Mucosa of rectum (tissue), 2 donors: ENCODE results near the gene BEND7.
A peak's percentile ranks its signal among the peaks of the same experiment; 100 is the strongest.
"Not testable (repeated sequence)": the region's sequence is repeated elsewhere in the genome, so short reads cannot be mapped to it uniquely, and the experiment has no call there.

ENCODE experiments used
- H3K27ac ChIP-seq, 2 donors: one replicate each; pipeline ENCODE4 v1.7.0; 2013; ENCODE audit warnings: inconsistent platforms in 2 of 2, low read depth in 2 of 2, low read length in 2 of 2
- H3K27me3 ChIP-seq, 2 donors: one replicate each; pipeline ENCODE4 v1.7.0; 2013; ENCODE audit warnings: low read length in 2 of 2; ENCODE audit not compliant: control insufficient read depth in 2 of 2, insufficient read depth in 2 of 2
- H3K36me3 ChIP-seq, 2 donors: one replicate each; pipeline ENCODE4 v1.7.0; 2013; ENCODE audit warnings: low read length in 2 of 2; ENCODE audit not compliant: control insufficient read depth in 2 of 2, insufficient read depth in 2 of 2
- H3K4me1 ChIP-seq, 2 donors: one replicate each; pipeline ENCODE4 v1.7.0; 2013; ENCODE audit warnings: low read length in 2 of 2, mild to moderate bottlenecking in 1 of 2; ENCODE audit not compliant: control insufficient read depth in 2 of 2, insufficient read depth in 2 of 2
- H3K4me3 ChIP-seq, 2 donors: one replicate each; pipeline ENCODE4 v1.7.0; 2013; ENCODE audit warnings: low read length in 2 of 2
- H3K9ac ChIP-seq, 2 donors: one replicate each; pipeline ENCODE4 v1.7.0; 2013; ENCODE audit warnings: low read length in 2 of 2, low read depth in 1 of 2, mild to moderate bottlenecking in 1 of 2
- H3K9me3 ChIP-seq, 2 donors: one replicate each; pipeline ENCODE4 v1.7.0; 2013; ENCODE audit warnings: low read length in 2 of 2; ENCODE audit not compliant: control insufficient read depth in 2 of 2
- donor health status: healthy.
- donor health status: Normal muscosa, but diverticular disease.

BEND7 gene

GRCh38 chr10:13550802-13551201 lies 22.0 kb upstream of the BEND7 start:
- Histone ChIP-seq H3K4me1 (no peaks in the 10 kb centered on the region), H3K9me3 (peaks cover 0 to 5% of the 10 kb centered on the region in 2 donors), H3K4me3 (no peak overlapping the region), H3K9ac (no peak overlapping the region), H3K27me3 (no peaks in the 10 kb centered on the region), H3K27ac (no peak overlapping the region), H3K36me3 (no peaks in the 10 kb centered on the region)

GRCh38 chr10:13542533-13542932 lies 13.7 kb upstream of the BEND7 start:
- H3K36me3 ChIP-seq, result no peaks in the 10 kb centered on the region
- H3K9me3 ChIP-seq, result no peaks in the 10 kb centered on the region
- no peak overlapping the region for H3K4me3 ChIP-seq
- no peaks in the 10 kb centered on the region for H3K4me1 ChIP-seq
- no peak overlapping the region for H3K27ac ChIP-seq
- H3K9ac ChIP-seq, result no peak overlapping the region
- H3K27me3 ChIP-seq, result peaks cover 0 to 2% of the 10 kb centered on the region in 2 donors

- not testable (repeated sequence) for H3K4me1 ChIP-seq, H3K36me3 ChIP-seq, H3K27me3 ChIP-seq, H3K27ac ChIP-seq, H3K4me3 ChIP-seq, H3K9me3 ChIP-seq, H3K9ac ChIP-seq
Observed at GRCh38 chr10:13537985-13538384, 9.2 kb upstream of the BEND7 start.

- no peaks in the 10 kb centered on the region for H3K4me1 ChIP-seq
- H3K9ac ChIP-seq, result no peak overlapping the region
- peaks cover 0 to 1% of the 10 kb centered on the region in 2 donors for H3K27me3 ChIP-seq
- no peak overlapping the region for H3K4me3 ChIP-seq
- H3K27ac ChIP-seq, result no peak overlapping the region
- no peaks in the 10 kb centered on the region for H3K9me3 ChIP-seq
- no peaks in the 10 kb centered on the region for H3K36me3 ChIP-seq
Observed at GRCh38 chr10:13536674-13537366, 8.0 kb upstream of the BEND7 start.

- H3K9ac ChIP-seq, result no peak overlapping the region
- no peaks in the 10 kb centered on the region for H3K9me3 ChIP-seq
- peaks cover 0 to 1% of the 10 kb centered on the region in 2 donors for H3K27me3 ChIP-seq
- H3K36me3 ChIP-seq, result no peaks in the 10 kb centered on the region
- no peak overlapping the region for H3K4me3 ChIP-seq
- no peak overlapping the region for H3K27ac ChIP-seq
- no peaks in the 10 kb centered on the region for H3K4me1 ChIP-seq
Observed at GRCh38 chr10:13535346-13535745, 6.5 kb upstream of the BEND7 start.

- H3K27ac ChIP-seq, result no peak overlapping the region
- H3K4me3 ChIP-seq, result peak overlapping the region; percentile 67 to 68
- H3K27me3 ChIP-seq, result no peaks in the 10 kb centered on the region
- H3K9ac ChIP-seq, result peak overlapping the region; percentile 56 to 72
- H3K4me1 ChIP-seq, result peaks cover 5 to 6% of the 10 kb centered on the region in 2 donors
- H3K9me3 ChIP-seq, result no peaks in the 10 kb centered on the region
- no peaks in the 10 kb centered on the region for H3K36me3 ChIP-seq
Observed at GRCh38 chr10:13529714-13529973, 830 bp upstream of the BEND7 start.

GRCh38 chr10:13528123-13528874 lies 515 bp downstream of the BEND7 start:
- Histone ChIP-seq H3K4me3 (peak overlapping the region; percentile 65 to 67), H3K27me3 (no peaks in the 10 kb centered on the region), H3K9me3 (no peaks in the 10 kb centered on the region), H3K9ac (peak overlapping the region; percentile 43 to 72), H3K4me1 (peaks cover 5 to 6% of the 10 kb centered on the region in 2 donors), H3K27ac (peak overlapping the region in 1 of 2 donors; percentile 41), H3K36me3 (no peaks in the 10 kb centered on the region)

- Histone ChIP-seq H3K4me3 (peak overlapping the region; percentile 65 to 67), H3K9ac (peak overlapping the region; percentile 43 to 72), H3K9me3 (no peaks in the 10 kb centered on the region), H3K27ac (peak overlapping the region in 1 of 2 donors; percentile 41), H3K27me3 (no peaks in the 10 kb centered on the region), H3K4me1 (peaks cover 5 to 6% of the 10 kb centered on the region in 2 donors), H3K36me3 (no peaks in the 10 kb centered on the region)
Observed at GRCh38 chr10:13527864-13528122, 1.0 kb downstream of the BEND7 start.

GRCh38 chr10:13526948-13527863 lies 1.6 kb downstream of the BEND7 start:
- Histone ChIP-seq H3K9me3 (no peaks in the 10 kb centered on the region), H3K36me3 (no peaks in the 10 kb centered on the region), H3K4me1 (peaks cover 5 to 6% of the 10 kb centered on the region in 2 donors), H3K27me3 (no peaks in the 10 kb centered on the region), H3K27ac (peak overlapping the region in 1 of 2 donors; percentile 3), H3K9ac (peak overlapping the region in 1 of 2 donors; percentile 72), H3K4me3 (peak overlapping the region; percentile 65 to 67)

GRCh38 chr10:13525663-13526062 lies 3.2 kb downstream of the BEND7 start:
- Histone ChIP-seq H3K4me1 (peaks cover 5 to 6% of the 10 kb centered on the region in 2 donors), H3K36me3 (no peaks in the 10 kb centered on the region), H3K9me3 (no peaks in the 10 kb centered on the region), H3K4me3 (no peak overlapping the region), H3K27ac (no peak overlapping the region), H3K9ac (no peak overlapping the region), H3K27me3 (no peaks in the 10 kb centered on the region)
